Keratinocyte (primary cell): ENCODE data around the gene PCDHA4. TPM values are rescaled to one million over a fixed set of nuclear protein-coding genes. Genes with fewer than 3 reads are reported as not detected.

Source experiments
- DNase-seq: peaks from one replicate; pipeline ENCODE4 v3.0.0-alpha.2; 2011; ENCODE audit warnings: low read depth, missing footprints, low spot score
- FAIRE-seq: peaks from 2 replicates; lab custom pipeline; 2011; peaks lifted over from hg19 to GRCh38; lab: Jason Lieb, UNC
- H2AFZ ChIP-seq: 2 replicates; pipeline ENCODE4 v1.6.0; 2012; ENCODE audit warnings: low read length, control low read depth, inconsistent platforms; ENCODE audit not compliant: control insufficient read depth
- H3K27ac ChIP-seq: 2 replicates; pipeline ENCODE4 v1.5.1; 2011; ENCODE audit warnings: low read length; ENCODE audit not compliant: control insufficient read depth, insufficient read depth
- H3K27me3 ChIP-seq: 3 replicates; pipeline ENCODE4 v1.6.0; 2011; ENCODE audit warnings: low read length; ENCODE audit not compliant: control insufficient read depth, insufficient read depth; ENCODE audit errors: extremely low read depth
- H3K36me3 ChIP-seq, 2 experiments: 2 replicates in 1 of 2; 3 replicates in 1 of 2; pipeline ENCODE4 v1.5.1; 2011; ENCODE audit warnings: low read length in 2 of 2, mild to moderate bottlenecking in 1 of 2; ENCODE audit not compliant: control insufficient read depth in 2 of 2, insufficient read depth in 2 of 2; ENCODE audit errors: extremely low read depth in 1 of 2
- H3K4me1 ChIP-seq: 3 replicates; pipeline ENCODE4 v1.5.1; 2011; ENCODE audit warnings: low read length; ENCODE audit not compliant: control insufficient read depth, insufficient read depth; ENCODE audit errors: extremely low read depth
- H3K4me2 ChIP-seq: 3 replicates; pipeline ENCODE4 v1.6.0; 2011; ENCODE audit warnings: low read depth, low read length; ENCODE audit not compliant: control insufficient read depth, insufficient read depth; ENCODE audit errors: extremely low read depth
- H3K4me3 ChIP-seq, 3 experiments: fragments of 200-600 bp in 1 of 3; sonication (generic) in 1 of 3; 2 replicates in 2 of 3; 3 replicates in 1 of 3; pipeline ENCODE4 v1.5.1; 2011 to 2016; ENCODE audit warnings: low read length in 3 of 3, mild to moderate bottlenecking in 3 of 3, control low read depth in 2 of 3, inconsistent platforms in 1 of 3, low read depth in 1 of 3, mixed read lengths in 1 of 3, mixed run types in 1 of 3, moderate library complexity in 1 of 3; ENCODE audit not compliant: control insufficient read depth in 2 of 3, insufficient read depth in 2 of 3; ENCODE audit errors: extremely low read depth in 1 of 3
- H3K79me2 ChIP-seq: 2 replicates; pipeline ENCODE4 v1.6.0; 2012; ENCODE audit warnings: low read length; ENCODE audit not compliant: control insufficient read depth, insufficient read depth
- H3K9ac ChIP-seq: 3 replicates; pipeline ENCODE4 v1.6.0; 2011; ENCODE audit warnings: low read length; ENCODE audit not compliant: control insufficient read depth, insufficient read depth; ENCODE audit errors: extremely low read depth
- H3K9me1 ChIP-seq: 3 replicates; pipeline ENCODE4 v1.6.0; 2011; ENCODE audit warnings: low read length; ENCODE audit not compliant: control insufficient read depth, insufficient read depth; ENCODE audit errors: extremely low read depth
- H3K9me3 ChIP-seq: 2 replicates; pipeline ENCODE4 v1.5.1; 2012; ENCODE audit warnings: low read depth, low read length; ENCODE audit not compliant: control insufficient read depth
- H4K20me1 ChIP-seq: 3 replicates; pipeline ENCODE4 v1.6.0; 2011; ENCODE audit warnings: low read length; ENCODE audit not compliant: control insufficient read depth, insufficient read depth; ENCODE audit errors: extremely low read depth
- EZH2 ChIP-seq: IDR thresholded peaks from one replicate; pipeline ENCODE4 v1.6.1; 2012; ENCODE audit warnings: inconsistent platforms, mild to moderate bottlenecking, low read length, moderate library complexity
- dilution Hi-C: fragments of 300-500 bp; cut with MboI; formaldehyde crosslinking; loops from one replicate; pipeline ENCODE4 v1.7.0; 2020; ENCODE audit warnings: low sequenced_read_pairs; ENCODE audit not compliant: extremely low pct_ligation_motif_present
- polyA plus RNA-seq, 5 experiments: library from polyadenylated mRNA; depleted of rRNA in 3 of 5; stranded (reverse) in 3 of 5; stranded (forward) in 1 of 5; unstranded in 1 of 5; fragments of >200 nt; gene quantifications; 1 replicate in 1 of 5; 2 replicates in 3 of 5; 3 replicates in 1 of 5; pipeline versions ENCODE4 v1.2.1 to v1.2.3, GENCODE V29; 2011 to 2012; ENCODE audit warnings: missing spikeins in 2 of 5, low read depth in 1 of 5, low replicate concordance in 1 of 5
- TF ChIP-seq, protein P1 (sequence below), 3 experiments: IDR thresholded peaks in 1 of 3; conservative IDR thresholded peaks in 1 of 3; optimal IDR thresholded peaks in 1 of 3; 2 replicates in 2 of 3; 3 replicates in 1 of 3; pipeline versions ENCODE3 to v1.5.1; 2011; ENCODE audit warnings: low read length in 3 of 3, mild to moderate bottlenecking in 3 of 3, moderate library complexity in 2 of 3, control low read depth in 1 of 3, inconsistent platforms in 1 of 3; ENCODE audit not compliant: insufficient read depth in 2 of 3; ENCODE audit errors: extremely low read depth in 1 of 3

PCDHA4 gene
- polyA plus RNA-seq, 1 donor (not counting 4 experiments of a cell fraction or from before 2014, with no cell fraction given): 0.01 TPM

DNA sequence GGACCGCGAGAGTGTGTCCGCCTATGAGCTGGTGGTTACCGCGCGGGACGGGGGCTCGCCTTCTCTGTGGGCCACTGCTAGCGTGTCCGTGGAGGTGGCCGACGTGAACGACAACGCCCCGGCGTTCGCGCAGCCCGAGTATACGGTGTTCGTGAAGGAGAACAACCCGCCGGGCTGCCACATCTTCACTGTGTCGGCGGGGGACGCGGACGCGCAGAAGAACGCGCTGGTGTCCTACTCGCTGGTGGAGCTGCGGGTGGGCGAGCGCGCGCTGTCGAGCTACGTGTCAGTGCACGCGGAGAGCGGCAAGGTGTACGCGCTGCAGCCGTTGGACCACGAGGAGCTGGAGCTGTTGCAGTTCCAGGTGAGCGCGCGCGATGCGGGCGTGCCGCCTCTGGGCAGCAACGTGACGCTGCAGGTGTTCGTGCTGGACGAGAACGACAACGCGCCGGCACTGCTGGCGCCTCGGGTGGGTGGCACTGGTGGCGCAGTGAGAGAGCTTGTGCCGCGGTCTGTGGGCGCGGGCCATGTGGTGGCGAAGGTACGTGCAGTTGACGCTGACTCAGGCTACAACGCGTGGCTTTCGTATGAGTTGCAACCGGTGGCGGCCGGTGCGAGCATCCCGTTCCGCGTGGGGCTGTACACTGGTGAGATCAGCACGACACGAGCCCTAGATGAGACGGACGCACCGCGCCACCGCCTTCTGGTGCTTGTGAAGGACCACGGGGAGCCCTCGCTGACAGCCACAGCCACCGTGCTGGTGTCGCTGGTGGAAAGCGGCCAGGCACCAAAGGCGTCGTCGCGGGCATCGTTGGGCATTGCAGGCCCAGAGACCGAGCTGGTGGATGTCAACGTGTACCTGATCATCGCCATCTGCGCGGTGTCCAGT, 29.0 kb downstream of the PCDHA4 start:
- Histone ChIP-seq H3K27ac (no peak overlapping the region), H3K9me3 (peaks cover 12% of the 10 kb centered on the region), H3K27me3 (no peaks in the 10 kb centered on the region), H4K20me1 (no peaks in the 10 kb centered on the region), H3K4me2 (no peak overlapping the region), H3K4me1 (no peaks in the 10 kb centered on the region), H3K9ac (no peak overlapping the region), H3K4me3 (no peak overlapping the region), H3K36me3 (no peaks in the 10 kb centered on the region), H3K9me1 (no peaks in the 10 kb centered on the region), H3K79me2 (no peaks in the 10 kb centered on the region), H2AFZ (no peak overlapping the region)
- dilution Hi-C loops: no loop called here
- no peak for DNase-seq
- TF ChIP-seq, protein P1, sequence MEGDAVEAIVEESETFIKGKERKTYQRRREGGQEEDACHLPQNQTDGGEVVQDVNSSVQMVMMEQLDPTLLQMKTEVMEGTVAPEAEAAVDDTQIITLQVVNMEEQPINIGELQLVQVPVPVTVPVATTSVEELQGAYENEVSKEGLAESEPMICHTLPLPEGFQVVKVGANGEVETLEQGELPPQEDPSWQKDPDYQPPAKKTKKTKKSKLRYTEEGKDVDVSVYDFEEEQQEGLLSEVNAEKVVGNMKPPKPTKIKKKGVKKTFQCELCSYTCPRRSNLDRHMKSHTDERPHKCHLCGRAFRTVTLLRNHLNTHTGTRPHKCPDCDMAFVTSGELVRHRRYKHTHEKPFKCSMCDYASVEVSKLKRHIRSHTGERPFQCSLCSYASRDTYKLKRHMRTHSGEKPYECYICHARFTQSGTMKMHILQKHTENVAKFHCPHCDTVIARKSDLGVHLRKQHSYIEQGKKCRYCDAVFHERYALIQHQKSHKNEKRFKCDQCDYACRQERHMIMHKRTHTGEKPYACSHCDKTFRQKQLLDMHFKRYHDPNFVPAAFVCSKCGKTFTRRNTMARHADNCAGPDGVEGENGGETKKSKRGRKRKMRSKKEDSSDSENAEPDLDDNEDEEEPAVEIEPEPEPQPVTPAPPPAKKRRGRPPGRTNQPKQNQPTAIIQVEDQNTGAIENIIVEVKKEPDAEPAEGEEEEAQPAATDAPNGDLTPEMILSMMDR (optimal IDR thresholded peaks at IDR 0.05 in 1 of 3, IDR thresholded peaks at IDR 0.05 in 1 of 3, conservative IDR thresholded peaks at IDR 0.05 in 1 of 3; ENCODE audit: extremely low read depth in 1 of 3, insufficient read depth in 2 of 3, low read length in 3 of 3): no peak
- no peak for TF ChIP-seq EZH2
- FAIRE-seq: no peak

DNA sequence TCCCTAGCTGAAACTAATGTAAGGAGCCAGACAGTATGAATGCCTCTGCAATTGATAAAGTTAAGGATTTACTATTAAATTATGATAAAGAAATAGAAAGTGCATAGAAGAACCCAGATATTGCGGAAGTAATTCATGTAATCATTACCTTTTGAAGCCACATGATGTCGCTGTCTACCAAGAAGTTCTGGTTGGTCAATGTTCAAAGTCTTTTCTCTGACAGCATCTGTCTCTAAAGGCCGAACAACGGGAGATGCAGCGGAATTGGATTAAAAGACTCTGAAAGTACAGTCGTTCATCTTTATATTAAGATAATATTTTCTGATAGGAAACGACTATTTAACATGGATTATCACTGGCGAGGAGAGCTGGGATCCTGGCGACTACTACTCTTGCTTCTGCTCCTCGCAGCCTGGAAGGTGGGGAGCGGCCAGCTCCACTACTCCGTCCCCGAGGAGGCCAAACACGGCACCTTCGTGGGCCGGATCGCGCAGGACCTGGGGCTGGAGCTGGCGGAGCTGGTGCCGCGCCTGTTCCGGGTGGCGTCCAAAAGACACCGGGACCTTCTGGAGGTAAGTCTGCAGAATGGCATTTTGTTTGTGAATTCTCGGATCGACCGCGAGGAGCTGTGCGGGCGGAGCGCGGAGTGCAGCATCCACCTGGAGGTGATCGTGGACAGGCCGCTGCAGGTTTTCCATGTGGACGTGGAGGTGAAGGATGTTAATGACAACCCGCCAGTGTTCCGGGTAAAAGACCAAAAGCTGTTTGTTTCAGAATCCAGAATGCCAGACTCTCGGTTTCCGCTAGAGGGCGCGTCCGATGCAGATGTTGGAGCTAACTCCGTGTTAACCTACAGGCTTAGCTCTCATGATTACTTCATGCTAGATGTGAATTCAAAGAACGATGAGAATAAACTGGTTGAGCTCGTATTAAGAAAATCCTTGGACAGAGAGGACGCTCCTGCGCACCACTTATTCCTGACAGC, 34.4 kb downstream of the PCDHA4 start, which contains the start of gene PCDHA8:
PCDHA8 (plus strand) TSS at position 210 of the 985 bp plus-strand sequence; CDS start at position 345, 135 bp downstream.
- Histone ChIP-seq H4K20me1 (no peaks in the 10 kb centered on the region), H3K4me1 (no peaks in the 10 kb centered on the region), H3K27ac (no peak within 1 kb of the TSS), H3K9me3 (peaks cover 8% of the 10 kb centered on the region), H3K4me3 (no peak within 1 kb of the TSS), H3K79me2 (no peaks in the 10 kb centered on the region), H3K9me1 (no peaks in the 10 kb centered on the region), H3K36me3 (no peaks in the 10 kb centered on the region), H3K4me2 (no peak within 1 kb of the TSS), H3K9ac (no peak within 1 kb of the TSS), H2AFZ (no peak within 1 kb of the TSS), H3K27me3 (no peaks in the 10 kb centered on the region)
- DNase-seq: no peak
- no peak for FAIRE-seq
- TF ChIP-seq, protein P1 (optimal IDR thresholded peaks at IDR 0.05 in 1 of 3, IDR thresholded peaks at IDR 0.05 in 1 of 3, conservative IDR thresholded peaks at IDR 0.05 in 1 of 3; ENCODE audit: extremely low read depth in 1 of 3, insufficient read depth in 2 of 3, low read length in 3 of 3): no peak
- no peak for TF ChIP-seq EZH2
- dilution Hi-C loops: no loop called here
